Ovary (tissue), 9 donors: ENCODE data around the gene MEGF9. TPM values are rescaled to one million over a fixed set of nuclear protein-coding genes. Genes with fewer than 3 reads are reported as not detected.
A peak's percentile ranks its signal among the peaks of the same experiment; 100 is the strongest.

Source experiments
- DNase-seq, 5 donors: peaks; one replicate each; pipeline ENCODE4 v3.0.0-alpha.2; 2019 to 2020
- H3K27ac ChIP-seq, 2 donors: fragments of 200-600 bp; one replicate each; pipeline versions ENCODE4 v1.5.1 to v1.8.0; 2019 to 2022
- H3K27me3 ChIP-seq: fragments of 200-600 bp; one replicate; pipeline ENCODE4 v1.8.0; 2022
- H3K36me3 ChIP-seq: fragments of 200-600 bp; sonication (generic); one replicate; pipeline ENCODE4 v1.5.1; 2019
- H3K4me1 ChIP-seq: one replicate; pipeline ENCODE4 v1.8.1; 2013; ENCODE audit warnings: mild to moderate bottlenecking, moderate library complexity; ENCODE audit not compliant: insufficient read depth
- H3K4me3 ChIP-seq: fragments of 200-600 bp; sonication (generic); one replicate; pipeline ENCODE4 v1.5.1; 2017
- H3K9me3 ChIP-seq, 2 donors: fragments of 200-600 bp in 1 of 2; sonication (generic) in 1 of 2; one replicate each; pipeline versions ENCODE4 v1.5.1 to v1.8.1; 2013 to 2019; ENCODE audit warnings: mild to moderate bottlenecking in 1 of 2, moderate library complexity in 1 of 2
- CTCF ChIP-seq, 3 donors: fragments of 450-650 bp in 2 of 3; fragments of 200-600 bp in 1 of 3; IDR thresholded peaks; one replicate each; pipeline versions ENCODE4 v1.5.1 to v1.8.0; 2016 to 2022; ENCODE audit warnings: antibody characterized with exemption in 3 of 3, mild to moderate bottlenecking in 1 of 3
- EP300 ChIP-seq: sonication (generic); formaldehyde crosslinking; IDR thresholded peaks from one replicate; pipeline ENCODE4 v1.6.1; 2017; ENCODE audit warnings: antibody characterized with exemption
- POLR2A ChIP-seq: fragments of 450-650 bp; IDR thresholded peaks from one replicate; pipeline ENCODE4 v1.6.1; 2017; ENCODE audit warnings: antibody characterized with exemption, mild to moderate bottlenecking, moderate library complexity
- WGBS, 3 donors: extraction: QIAGEN DNeasy Blood & Tissue Kit in 1 of 3; methylation state at CpG; one replicate each; pipeline versions ENCODE4 v1.1.5 to v1.1.7; 2013 to 2017; 5-methylcytosine and 5-hydroxymethylcytosine counted together
- intact Hi-C, 4 donors: fragments of 100-400 bp; cut with DNase I; formaldehyde crosslinking; loops; one replicate each; pipeline versions ENCODE4 v1.11.0 to v1.15.1; 2022 to 2023
- polyA plus RNA-seq, 2 donors: library from polyadenylated mRNA; stranded (reverse); fragments of 200-250 nt in 1 of 2; fragments of 350-450 nt in 1 of 2; fragmentation: Illumina TruSeq in 1 of 2; extraction: RNeasy Lipid Tissue Mini Kit (QIAGEN cat#74804) in 1 of 2; gene quantifications; one replicate each; pipeline ENCODE4 v1.2.3, GENCODE V29; 2013 to 2014
- total RNA-seq, 7 donors: library from RNA; depleted of rRNA in 2 of 7; stranded (reverse); fragments of >200 nt in 2 of 7; fragmentation: NEBNext Ultra II Directional in 3 of 7; extraction: Animal tissue kit (Norgen Biotek cat#: 25700) in 3 of 7; gene quantifications; one replicate each; pipeline versions ENCODE4 v1.1.0 to v1.2.4, GENCODE V29; 2016 to 2023
- donor health status: DM: no; HTN: no; CAD: no; lungs with moderate emphysema.
- donor health status: DM: no; HTN: no; CAD: no.
- donor health status: Bipolar disorder and iron deficiency.
- donor health status: DM: yes; HTN: yes; CAD: no.
- donor health status: DM: no; HTN: no; CAD: no.
- donor health status: DM: yes; HTN: yes; CAD: no.

The MEGF9 gene
- total and polyA plus RNA-seq, 9 donors: 9.9 to 27.3 (median 14.6) TPM

DNA sequence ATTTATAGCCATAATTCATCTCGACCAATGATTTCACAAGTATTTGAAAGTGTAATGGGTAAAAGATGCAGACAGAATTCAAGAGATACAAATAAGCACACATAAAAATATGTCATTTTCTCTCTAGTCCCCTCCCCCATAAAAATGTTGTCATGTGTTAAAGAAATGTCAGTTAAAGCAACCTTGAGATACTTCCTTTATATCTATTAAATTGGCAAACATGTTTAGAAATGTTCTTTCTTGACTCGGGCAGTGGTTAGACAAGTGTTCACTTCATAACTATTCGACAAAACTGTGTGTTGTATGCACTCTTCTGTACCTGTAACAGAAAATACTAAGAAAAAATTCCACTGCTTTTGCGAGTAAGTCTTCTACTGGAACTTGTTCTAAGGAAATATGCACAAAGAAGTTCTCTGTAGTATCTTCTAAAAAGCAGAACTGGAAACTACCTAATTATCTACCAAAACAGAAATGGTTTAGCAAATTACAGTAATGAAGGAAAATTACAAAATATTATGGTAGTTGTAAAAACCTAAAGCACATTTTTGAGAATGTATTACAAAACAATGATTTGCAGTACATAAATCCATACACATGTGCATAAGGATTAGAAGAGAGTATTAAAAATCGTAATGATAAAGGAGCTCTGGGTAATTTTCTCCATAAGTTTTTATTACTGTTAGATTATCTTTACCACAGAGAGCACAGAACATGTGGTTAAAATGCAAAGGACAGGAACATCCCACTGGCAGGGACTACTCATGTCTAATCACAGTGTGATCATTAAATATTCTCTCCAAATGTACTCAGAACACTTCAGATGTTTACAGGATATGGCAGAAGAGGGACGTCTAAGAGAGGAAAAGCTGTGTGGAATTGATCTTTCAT, 43.0 kb upstream of the MEGF9 start:
- Histone ChIP-seq H3K4me1 (no peaks in the 10 kb centered on the region), H3K36me3 (no peaks in the 10 kb centered on the region), H3K27ac (no peak overlapping the region), H3K27me3 (no peaks in the 10 kb centered on the region), H3K9me3 (no peaks in the 10 kb centered on the region), H3K4me3 (no peak overlapping the region)
- no peak for TF ChIP-seq EP300
- no peak for TF ChIP-seq POLR2A
- TF ChIP-seq CTCF (IDR thresholded peaks at IDR 0.05): no peak
- WGBS, 3 donors: 51 to 57% (median 56%) methylated on average over 6 of the region's 6 CpGs
- no peak for DNase-seq
- intact Hi-C loops: loop anchor here in 3 of 4 donors (5.0 to 10.0 kb wide), 3 partner anchors 298 to 318 kb away; partner anchors contain the start of genes CNTRL (in 2 of the 3) and C5 (in 1 of the 3)

DNA sequence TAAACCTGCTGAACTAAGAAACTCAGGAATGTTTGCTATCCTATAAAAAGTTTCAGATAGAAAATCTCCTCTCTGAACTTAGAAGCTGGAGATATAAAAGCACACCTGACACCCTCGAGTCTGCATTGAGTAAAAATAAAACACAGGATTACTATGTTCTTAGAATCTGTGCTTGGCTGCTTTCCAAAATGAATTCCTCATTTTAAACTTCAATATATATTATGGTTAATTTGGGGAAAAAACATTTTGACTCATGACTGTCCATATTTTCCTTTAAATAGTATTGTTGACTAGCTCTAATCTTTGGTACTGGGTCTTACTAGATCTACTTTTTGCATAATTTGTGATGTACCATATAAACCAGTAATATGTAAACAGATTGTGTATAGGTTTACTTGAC, 42.3 kb upstream of the MEGF9 start:
- TF ChIP-seq POLR2A (no peak), CTCF (IDR thresholded peaks at IDR 0.05) (no peak), EP300 (no peak)
- Histone ChIP-seq H3K4me1 (no peaks in the 10 kb centered on the region), H3K9me3 (no peaks in the 10 kb centered on the region), H3K36me3 (no peaks in the 10 kb centered on the region), H3K27ac (peak overlapping the region in 1 of 2 donors; percentile 25), H3K4me3 (no peak overlapping the region), H3K27me3 (no peaks in the 10 kb centered on the region)
- DNase-seq: no peak
- intact Hi-C loops: loop anchor here in 3 of 4 donors (5.0 to 10.0 kb wide), 3 partner anchors 298 to 318 kb away; partner anchors contain the start of genes CNTRL (in 2 of the 3) and C5 (in 1 of the 3)
- WGBS, 3 donors: 2 to 11% (median 6%) methylated on average over 1 of the region's 1 CpG

DNA sequence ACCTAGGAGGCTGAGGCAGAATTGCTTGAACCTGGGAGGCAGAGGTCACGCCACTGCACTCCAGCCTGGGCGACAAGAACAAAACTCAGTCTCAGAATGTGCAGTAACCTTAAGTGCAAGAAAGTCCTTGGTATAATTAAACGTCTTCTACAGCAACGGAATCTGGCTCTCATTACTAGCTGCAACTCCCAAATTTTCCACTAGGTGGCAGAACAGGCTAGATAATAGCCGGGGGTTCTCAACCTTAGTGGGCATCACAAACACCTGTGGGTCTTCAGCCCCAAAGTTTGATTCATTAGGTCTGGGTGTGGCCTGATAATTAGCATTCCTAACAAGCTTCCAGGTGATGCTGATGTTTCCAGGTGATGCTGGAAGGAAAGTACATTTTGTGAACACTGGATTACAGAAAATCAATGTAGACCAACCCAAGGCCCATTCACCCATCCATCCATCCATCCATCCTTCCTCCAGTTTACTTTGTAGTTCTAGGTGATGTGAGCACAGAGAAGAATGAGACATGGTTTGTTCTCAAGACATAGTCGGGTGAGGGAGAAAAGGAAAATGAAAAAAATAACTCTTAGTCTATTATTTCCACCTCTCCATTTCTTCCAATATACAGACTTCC, 41.7 kb upstream of the MEGF9 start:
- peak in 4 of 5 donors; percentile 24 to 62 (median 53) for DNase-seq
- Histone ChIP-seq H3K27me3 (no peaks in the 10 kb centered on the region), H3K4me1 (no peaks in the 10 kb centered on the region), H3K9me3 (no peaks in the 10 kb centered on the region), H3K27ac (peak overlapping the region in 1 of 2 donors; percentile 25), H3K4me3 (no peak overlapping the region), H3K36me3 (no peaks in the 10 kb centered on the region)
- intact Hi-C loops: loop anchor here in 3 of 4 donors (5.0 to 10.0 kb wide), 3 partner anchors 299 to 319 kb away; partner anchors contain the start of genes CNTRL (in 2 of the 3) and C5 (in 1 of the 3)
- WGBS, 3 donors: 15 to 17% (median 16%) methylated on average over 6 of the region's 6 CpGs
- TF ChIP-seq POLR2A: no peak
- no peak for TF ChIP-seq EP300
- TF ChIP-seq CTCF (IDR thresholded peaks at IDR 0.05): peak; percentile 75 to 89 (median 80)

DNA sequence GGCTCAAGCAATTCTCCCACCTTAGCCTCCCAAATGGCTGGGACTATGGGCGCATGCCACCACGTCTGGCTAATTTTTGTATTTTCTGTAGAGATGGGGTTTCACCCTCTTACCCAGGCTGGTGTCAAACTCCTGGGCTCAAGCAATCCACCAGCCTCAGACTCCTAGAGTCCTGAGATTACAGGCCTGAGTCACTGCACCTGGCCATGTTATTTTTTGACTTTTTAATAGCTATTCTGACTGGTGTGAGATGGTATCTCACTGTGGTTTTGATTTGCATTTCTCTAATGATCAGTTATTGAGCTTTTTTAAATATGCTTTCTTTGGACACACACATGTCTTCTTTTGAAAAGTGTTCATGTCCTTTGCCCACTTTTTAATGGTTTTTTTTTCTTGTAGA, 40.8 kb upstream of the MEGF9 start:
- H3K9me3 ChIP-seq: no peaks in the 10 kb centered on the region
- WGBS, 3 donors: 95 to 98% (median 96%) methylated on average over 2 of the region's 2 CpGs
- DNase-seq: no peak
- intact Hi-C loops: loop anchor here in 3 of 4 donors (5.0 to 10.0 kb wide), 3 partner anchors 300 to 320 kb away; partner anchors contain the start of genes CNTRL (in 2 of the 3) and C5 (in 1 of the 3)
- H3K4me3 ChIP-seq: no peak overlapping the region
- no peaks in the 10 kb centered on the region for H3K27me3 ChIP-seq
- no peaks in the 10 kb centered on the region for H3K36me3 ChIP-seq
- no peak overlapping the region for H3K27ac ChIP-seq
- no peak for TF ChIP-seq EP300
- TF ChIP-seq POLR2A: no peak
- H3K4me1 ChIP-seq: no peaks in the 10 kb centered on the region
